GM18909 (cell line): Measurements from ENCODE around the gene ANKRD66.

ENCODE experiments used
- ATAC-seq: cut with Tn5 transposase; IDR thresholded peaks from one replicate; pipeline ENCODE4 v1.9.1; 2021; ENCODE audit warnings: mild to moderate bottlenecking; ENCODE audit not compliant: unreplicated experiment, poor library complexity

Gene ANKRD66

DNA sequence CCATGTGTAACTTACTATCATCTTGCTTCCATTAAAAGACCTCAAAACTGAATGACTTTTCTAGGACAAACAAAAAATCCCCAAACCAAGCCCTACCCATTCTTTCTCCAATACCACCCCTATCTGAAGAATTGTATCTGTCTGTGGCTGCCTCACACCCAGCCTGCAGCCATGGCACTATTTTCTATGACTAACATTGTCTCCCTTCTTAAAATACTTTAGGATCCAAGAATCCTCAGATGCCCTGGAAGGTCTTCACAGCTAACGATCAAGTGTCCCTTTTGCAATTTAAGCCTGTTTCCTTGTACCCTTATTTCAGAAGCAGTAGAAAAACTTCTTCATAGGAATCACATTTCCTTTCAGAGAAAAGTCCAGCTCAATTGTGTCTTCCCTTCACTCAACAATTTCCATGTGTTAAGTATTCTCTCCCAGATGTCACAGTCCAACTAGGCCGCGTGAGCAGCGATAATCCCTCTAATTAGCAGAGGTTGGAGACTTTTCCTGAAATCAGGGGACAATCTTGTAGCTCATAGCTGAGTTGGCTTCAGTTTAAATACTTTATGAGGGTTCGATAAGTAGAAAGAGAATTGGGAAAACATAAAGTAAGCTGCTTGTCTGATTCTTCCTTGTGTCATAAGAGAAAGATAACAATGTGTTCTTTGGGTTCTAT, 41.3 kb downstream of the ANKRD66 start:
- ATAC-seq = no peak

DNA sequence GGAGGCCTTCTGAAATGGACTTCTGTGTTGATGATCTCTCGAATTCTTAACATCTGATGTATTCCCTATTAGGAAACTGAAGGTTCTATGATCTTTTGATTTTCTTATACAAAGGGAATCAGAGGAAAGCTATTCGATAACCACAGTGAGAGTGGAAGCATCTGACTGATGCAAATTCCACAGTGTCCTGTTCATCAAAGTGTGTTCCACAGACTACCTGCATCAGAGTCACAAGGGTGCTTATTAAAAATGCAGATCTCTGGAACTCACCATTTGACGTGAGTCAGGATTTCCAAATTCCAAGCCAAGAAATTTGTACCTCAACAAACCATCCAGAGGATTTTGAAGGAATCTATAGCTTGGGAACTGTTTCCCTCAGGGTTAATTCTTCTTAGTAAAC, 42.1 kb downstream of the ANKRD66 start:
- no peak for ATAC-seq

DNA sequence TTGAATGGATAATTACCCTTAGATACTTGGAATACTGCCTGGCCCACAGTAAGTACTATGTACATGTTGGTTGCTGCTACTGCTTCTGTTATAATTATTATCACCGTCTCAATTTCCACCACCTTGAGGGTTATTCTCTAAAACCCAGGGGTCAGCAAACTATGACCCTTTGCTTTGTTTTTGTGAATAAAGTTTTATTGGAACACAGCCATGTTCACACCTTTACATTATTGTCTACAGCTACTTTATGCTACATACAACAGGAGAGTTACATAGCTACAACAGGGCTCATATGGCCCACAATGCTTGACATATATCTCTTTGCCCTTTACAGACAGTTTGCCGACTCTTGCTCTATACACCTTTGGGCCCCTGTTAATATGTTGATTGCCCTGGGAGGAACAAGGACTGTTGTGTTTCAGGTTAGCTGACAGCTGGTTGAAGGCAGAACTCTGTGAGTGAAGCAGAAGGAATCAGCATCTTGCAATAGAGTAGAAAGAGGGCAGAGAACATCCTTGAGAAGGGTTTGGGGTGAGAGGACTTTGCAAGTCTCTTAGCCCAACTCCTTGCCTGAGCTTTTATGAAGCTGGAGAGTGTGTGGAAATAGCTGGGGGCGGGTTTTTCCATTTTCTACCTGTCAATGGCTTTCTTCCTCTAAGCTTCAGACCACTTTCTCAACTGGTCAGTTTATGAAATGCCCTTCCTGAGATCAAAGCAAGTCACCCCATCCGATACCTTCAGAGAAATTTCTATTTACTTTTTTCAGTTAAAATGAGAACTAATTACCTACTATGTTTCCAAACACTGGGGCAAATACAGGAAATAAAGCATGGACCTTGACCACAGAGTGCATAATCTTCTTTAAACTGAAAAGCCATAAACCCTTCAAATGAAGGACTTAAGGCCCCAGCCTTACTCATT, 43.0 kb downstream of the ANKRD66 start:
- no peak for ATAC-seq

DNA sequence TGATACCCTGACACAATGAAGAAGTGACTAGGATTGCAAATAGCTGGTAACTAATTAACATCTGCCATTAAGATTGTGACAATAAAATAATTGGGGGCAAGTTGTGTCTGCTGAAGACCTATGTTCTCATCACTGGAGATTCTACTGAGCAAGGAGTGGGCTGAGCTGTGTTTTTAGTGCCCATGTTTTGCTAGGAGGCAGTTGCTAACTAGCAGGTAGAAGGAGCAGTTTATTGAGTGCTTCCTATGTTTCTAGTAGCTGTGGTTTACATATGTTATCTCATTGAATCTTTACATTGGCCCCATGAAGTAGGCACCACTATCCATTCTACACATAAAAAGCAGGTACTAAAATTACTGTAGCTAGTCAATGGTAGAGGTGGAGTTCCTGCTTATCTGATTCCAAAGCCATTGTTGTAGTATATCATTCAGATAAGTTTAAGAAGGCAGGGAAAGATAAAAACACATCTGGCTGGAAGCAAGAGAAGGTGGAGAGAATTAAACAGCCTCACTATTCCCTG, 43.7 kb downstream of the ANKRD66 start:
- ATAC-seq = no peak

DNA sequence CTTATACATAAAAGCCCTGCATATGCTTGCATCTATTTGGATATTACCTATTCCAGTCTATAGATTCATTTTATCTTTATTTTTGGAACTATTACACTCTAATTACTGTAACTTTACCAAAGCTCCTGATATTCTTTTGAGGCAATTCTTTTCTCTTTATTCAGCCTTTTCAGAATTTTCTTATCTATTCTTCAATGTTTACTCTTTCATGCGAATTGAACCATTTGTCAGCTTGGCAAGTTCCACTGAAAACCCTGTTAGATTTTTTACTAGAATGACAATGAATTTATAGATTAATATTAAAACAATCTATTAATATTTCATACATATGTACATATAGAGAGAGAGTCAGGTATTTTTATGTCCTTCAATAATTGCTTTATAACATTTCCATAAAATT, 45.9 kb downstream of the ANKRD66 start:
- no peak for ATAC-seq

DNA sequence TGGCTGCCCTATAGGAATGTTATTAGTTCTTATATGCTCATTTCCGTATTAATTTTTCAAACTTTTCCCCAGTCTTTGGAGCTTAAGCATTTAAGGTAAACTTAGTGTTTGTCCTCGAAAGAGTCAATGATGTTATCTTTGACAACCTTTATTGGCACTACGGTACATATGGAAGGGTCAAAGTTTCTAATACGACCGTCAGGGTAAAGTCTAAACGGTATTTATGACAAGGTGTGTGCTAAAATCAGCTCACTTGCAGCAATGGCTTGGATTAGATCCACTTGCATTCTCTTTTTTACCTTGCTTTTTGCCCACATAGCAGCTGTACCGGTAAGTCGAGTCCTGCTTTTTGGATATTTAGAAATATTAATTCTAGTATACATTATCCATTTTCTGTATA, 46.4 kb downstream of the ANKRD66 start, which contains the start of gene MEP1A:
MEP1A (plus strand) TSS at position 252 of the 400 bp plus-strand sequence; CDS start at position 262, 10 bp downstream.
- no peak for ATAC-seq

DNA sequence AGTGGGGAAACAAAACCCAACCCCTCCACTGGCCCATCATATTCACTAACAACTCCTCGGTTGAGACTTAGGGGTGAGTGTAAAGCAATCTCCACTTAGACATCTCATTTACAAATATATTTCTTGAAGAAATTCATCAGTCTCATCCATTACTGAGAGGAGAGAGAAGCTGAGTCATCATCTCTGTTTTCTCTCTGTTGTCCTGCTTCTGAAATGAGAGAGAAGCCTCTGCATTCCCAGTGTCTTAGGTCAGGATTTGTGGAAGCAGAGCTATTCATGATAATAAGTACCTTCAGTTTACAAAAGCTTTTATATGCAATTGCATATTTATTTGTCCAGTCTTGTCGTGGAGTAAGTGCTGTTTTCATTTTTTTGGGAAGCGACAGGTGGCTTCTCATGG, 47.3 kb downstream of the ANKRD66 start:
- ATAC-seq = no peak

DNA sequence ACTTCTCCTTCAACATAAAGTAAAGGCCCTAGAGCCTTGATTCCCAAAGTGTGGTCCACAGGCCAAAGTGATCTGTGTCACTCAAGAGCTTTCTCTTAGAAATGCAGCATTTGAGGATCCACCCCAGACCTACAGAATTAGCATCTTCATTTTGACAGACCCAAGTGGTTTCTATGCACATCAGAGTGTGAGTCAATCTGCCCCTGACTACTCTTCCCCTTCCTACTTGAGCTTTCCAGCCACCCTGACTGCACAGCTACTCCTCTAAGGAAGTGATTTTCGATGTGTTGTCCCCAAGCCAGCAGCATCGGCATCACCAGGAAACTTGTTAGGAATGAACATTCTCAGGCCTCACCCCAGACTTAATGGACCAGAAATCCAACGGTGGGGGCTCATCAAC, 49.1 kb downstream of the ANKRD66 start:
- ATAC-seq = no peak

DNA sequence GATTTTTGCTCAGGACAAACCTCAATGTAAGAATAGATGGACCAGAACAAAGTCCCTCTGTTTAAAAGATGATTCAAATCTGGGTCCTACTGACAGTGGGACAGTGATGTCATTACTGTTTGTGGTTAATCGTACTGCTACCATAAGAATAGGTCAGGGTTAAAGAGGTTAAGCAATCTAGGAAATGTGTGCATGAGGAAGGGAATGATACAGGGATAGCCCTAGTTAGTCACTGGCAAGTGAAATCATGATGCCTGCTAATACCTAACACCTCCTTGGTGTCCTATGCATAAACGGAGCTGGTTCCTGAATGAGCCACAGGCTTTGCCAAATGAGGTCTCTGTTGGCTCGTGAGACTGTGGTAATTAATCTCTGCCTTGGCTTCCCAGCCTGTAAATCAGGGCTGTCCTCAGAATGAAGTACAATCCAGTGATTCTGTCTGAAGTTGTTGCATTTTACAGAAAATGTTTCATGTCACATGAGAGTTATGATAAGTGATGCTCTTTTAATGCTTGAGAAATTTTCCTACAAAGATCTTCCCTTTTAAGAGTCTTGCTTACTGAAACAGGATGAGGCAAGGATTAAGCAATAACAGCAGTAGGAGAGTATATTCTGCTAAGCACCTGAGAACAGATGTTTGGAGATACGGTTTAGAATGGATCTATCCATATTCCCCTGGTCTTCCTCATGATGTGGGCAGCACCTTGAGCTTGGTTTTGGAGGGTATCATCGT, 50.3 kb downstream of the ANKRD66 start:
- no peak for ATAC-seq

DNA sequence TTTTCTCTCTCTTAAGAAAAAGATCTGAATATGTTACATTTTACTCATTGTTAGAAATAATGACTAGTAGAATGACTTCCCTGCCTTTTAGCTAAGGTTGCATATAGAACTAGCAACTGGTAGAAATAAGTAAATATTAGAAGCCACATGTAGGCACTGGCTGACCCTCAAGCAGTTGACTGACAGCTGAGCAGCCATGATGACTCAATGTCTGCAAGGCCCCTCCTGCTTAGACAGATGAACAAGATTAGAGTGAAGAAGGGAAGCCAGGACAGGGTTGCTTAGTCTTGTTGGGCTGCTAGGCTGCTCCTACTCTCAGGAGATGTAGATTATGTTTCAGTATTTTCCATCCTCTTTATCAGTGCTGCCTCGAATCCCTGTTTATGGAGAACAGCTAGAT, 52.9 kb downstream of the ANKRD66 start:
- no peak for ATAC-seq

DNA sequence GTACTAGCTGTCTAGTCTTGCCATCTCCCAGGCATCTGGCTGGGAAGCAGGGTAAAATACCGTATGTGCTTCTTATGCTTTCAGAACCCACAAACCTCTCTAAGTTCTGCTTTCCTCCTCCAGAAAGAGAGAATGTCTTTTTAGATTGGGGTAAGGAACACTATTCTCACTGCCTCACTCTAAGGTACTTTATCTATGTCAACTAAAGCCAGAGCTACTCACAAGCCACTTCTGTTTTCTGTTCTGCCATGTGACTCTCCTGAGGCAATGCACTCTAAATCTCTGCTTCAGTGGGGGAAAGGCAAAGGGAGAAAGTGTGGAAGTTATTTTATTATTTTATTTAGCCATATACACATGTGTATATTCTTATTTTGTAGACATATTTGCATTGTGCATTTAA, 62.1 kb downstream of the ANKRD66 start:
- no peak for ATAC-seq
